T-helper 1 cell treated with Interleukin-12 subunit alpha and Interleukin-12 subunit beta and Interleukin-4 antibody, amounts not matched to agents 30 μg/mL and 1 μg/mL, for 36 hours (primary cell): ENCODE results near the gene ACTN2.

Source experiments
- H3K27ac Mint-ChIP-seq: one replicate; pipeline ENCODE4 v1.8.0; 2021; ENCODE audit warnings: mild to moderate bottlenecking, mixed read lengths
- H3K27me3 Mint-ChIP-seq: one replicate; pipeline ENCODE4 v1.8.0; 2021; ENCODE audit warnings: low read depth, mixed read lengths
- H3K36me3 Mint-ChIP-seq: one replicate; pipeline ENCODE4 v1.8.0; 2021; ENCODE audit warnings: low read depth, mixed read lengths
- H3K4me1 Mint-ChIP-seq: one replicate; pipeline ENCODE4 v1.8.0; 2021; ENCODE audit warnings: low read depth, mixed read lengths
- H3K4me3 Mint-ChIP-seq: one replicate; pipeline ENCODE4 v1.8.0; 2021; ENCODE audit warnings: mild to moderate bottlenecking, moderate library complexity, mixed read lengths
- H3K9me3 Mint-ChIP-seq: one replicate; pipeline ENCODE4 v1.8.0; 2021; ENCODE audit warnings: mixed read lengths

Gene ACTN2

DNA sequence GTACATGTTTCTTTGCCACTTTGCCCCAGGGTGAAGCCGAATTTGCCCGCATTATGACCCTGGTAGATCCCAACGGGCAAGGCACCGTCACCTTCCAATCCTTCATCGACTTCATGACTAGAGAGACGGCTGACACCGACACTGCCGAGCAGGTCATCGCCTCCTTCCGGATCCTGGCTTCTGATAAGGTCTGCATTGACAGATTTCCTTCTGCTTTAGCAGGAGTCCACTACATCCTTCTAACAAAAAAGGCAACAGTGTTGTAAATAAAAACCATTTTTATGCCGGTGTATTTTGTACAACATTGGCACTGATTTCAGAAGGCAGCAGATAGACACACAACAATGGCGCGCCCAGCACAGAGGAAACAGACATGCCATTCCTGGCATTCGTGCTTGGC, 74.7 kb downstream of the ACTN2 start:
- H3K4me3 Mint-ChIP-seq: no peak overlapping the region
- peaks cover 1% of the 10 kb centered on the region for H3K4me1 Mint-ChIP-seq
- H3K36me3 Mint-ChIP-seq: no peaks in the 10 kb centered on the region

DNA sequence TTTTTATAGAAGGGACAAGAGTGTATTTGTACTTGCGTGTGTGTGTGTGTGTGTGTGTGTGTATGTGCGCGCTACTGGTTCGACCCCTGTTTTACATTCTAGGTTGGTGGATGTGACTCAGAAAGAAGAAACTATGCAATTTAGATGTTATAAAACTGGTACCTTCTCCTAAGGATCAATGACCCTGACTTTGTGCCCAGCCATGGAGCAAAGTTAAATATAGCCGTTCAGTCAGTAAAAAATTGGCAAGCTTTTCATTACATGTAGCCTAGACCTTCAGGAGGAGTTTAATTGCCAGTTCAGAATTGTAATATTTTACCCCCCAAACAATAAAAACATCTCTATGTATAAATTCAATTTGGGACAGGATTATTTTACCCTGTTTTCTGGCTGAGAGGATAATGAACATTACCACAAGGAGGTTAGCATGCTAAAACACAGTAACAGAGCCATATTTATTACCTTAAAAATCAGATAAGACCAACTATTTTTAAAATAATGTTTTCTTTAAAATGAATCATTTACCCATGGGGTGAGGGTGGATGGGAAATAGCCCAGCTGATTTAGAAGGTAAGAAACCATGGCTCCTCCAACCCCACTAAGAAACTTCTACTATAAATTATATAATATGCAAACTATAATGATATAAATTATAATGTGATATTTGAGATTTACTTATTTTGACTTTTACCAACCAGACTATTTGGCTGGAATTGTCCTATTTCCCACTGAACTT, 75.3 kb downstream of the ACTN2 start:
- Mint-ChIP-seq H3K27ac (no peak overlapping the region), H3K9me3 (no peaks in the 10 kb centered on the region), H3K4me3 (no peak overlapping the region), H3K4me1 (peaks cover 1% of the 10 kb centered on the region), H3K27me3 (peaks cover 4% of the 10 kb centered on the region), H3K36me3 (no peaks in the 10 kb centered on the region)

More for the DNA sequence above, 74.7 kb downstream of the ACTN2 start:
- Mint-ChIP-seq H3K27me3 (peaks cover 4% of the 10 kb centered on the region), H3K9me3 (no peaks in the 10 kb centered on the region), H3K27ac (no peak overlapping the region)

DNA sequence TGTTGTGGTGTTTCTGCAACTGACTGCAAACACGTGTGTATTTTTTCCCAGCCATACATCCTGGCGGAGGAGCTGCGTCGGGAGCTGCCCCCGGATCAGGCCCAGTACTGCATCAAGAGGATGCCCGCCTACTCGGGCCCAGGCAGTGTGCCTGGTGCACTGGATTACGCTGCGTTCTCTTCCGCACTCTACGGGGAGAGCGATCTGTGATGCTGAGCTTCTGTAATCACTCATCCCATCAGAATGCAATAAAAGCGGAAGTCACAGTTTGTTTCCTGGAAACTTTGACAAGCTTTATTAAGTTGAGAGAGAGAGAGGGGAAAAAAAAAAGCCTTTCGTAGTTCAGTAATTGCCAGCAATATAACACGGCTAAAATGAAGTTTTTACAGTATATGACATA, 76.1 kb downstream of the ACTN2 start:
- H3K27me3 Mint-ChIP-seq: peaks cover 4% of the 10 kb centered on the region
- H3K36me3 Mint-ChIP-seq: no peaks in the 10 kb centered on the region
- no peaks in the 10 kb centered on the region for H3K9me3 Mint-ChIP-seq
- peak overlapping the region; percentile 5 for H3K4me3 Mint-ChIP-seq
- peaks cover 1% of the 10 kb centered on the region for H3K4me1 Mint-ChIP-seq
- no peak overlapping the region for H3K27ac Mint-ChIP-seq

- peaks cover 17% of the 10 kb centered on the region for H3K27me3 Mint-ChIP-seq
- no peak overlapping the region for H3K27ac Mint-ChIP-seq
- H3K4me3 Mint-ChIP-seq: no peak overlapping the region
- no peaks in the 10 kb centered on the region for H3K9me3 Mint-ChIP-seq
- no peaks in the 10 kb centered on the region for H3K36me3 Mint-ChIP-seq
- peaks cover 2% of the 10 kb centered on the region for H3K4me1 Mint-ChIP-seq
Measured at GRCh38 chr1:236765831-236766230, 79.5 kb downstream of the ACTN2 start.

GRCh38 chr1:236766506-236766905, 80.2 kb downstream of the ACTN2 start:
- Mint-ChIP-seq H3K9me3 (no peaks in the 10 kb centered on the region), H3K36me3 (no peaks in the 10 kb centered on the region), H3K4me1 (peaks cover 2% of the 10 kb centered on the region), H3K27me3 (peaks cover 17% of the 10 kb centered on the region), H3K27ac (no peak overlapping the region), H3K4me3 (no peak overlapping the region)

- H3K4me1 Mint-ChIP-seq: peaks cover 2% of the 10 kb centered on the region
- peaks cover 17% of the 10 kb centered on the region for H3K27me3 Mint-ChIP-seq
Measured at GRCh38 chr1:236767276-236767675, 81.0 kb downstream of the ACTN2 start.

GRCh38 chr1:236768601-236769000, 82.3 kb downstream of the ACTN2 start:
- H3K4me3 Mint-ChIP-seq: no peak overlapping the region
- peaks cover 17% of the 10 kb centered on the region for H3K27me3 Mint-ChIP-seq
- H3K27ac Mint-ChIP-seq: no peak overlapping the region
- H3K4me1 Mint-ChIP-seq: peaks cover 2% of the 10 kb centered on the region
- H3K36me3 Mint-ChIP-seq: no peaks in the 10 kb centered on the region
- H3K9me3 Mint-ChIP-seq: no peaks in the 10 kb centered on the region

More at GRCh38 chr1:236767276-236767675, 81.0 kb downstream of the ACTN2 start:
- H3K27ac Mint-ChIP-seq: no peak overlapping the region
- H3K36me3 Mint-ChIP-seq: no peaks in the 10 kb centered on the region
- no peak overlapping the region for H3K4me3 Mint-ChIP-seq
- no peaks in the 10 kb centered on the region for H3K9me3 Mint-ChIP-seq

GRCh38 chr1:236773919-236774318, 87.6 kb downstream of the ACTN2 start:
- Mint-ChIP-seq H3K9me3 (peaks cover 7% of the 10 kb centered on the region), H3K36me3 (no peaks in the 10 kb centered on the region), H3K4me1 (no peaks in the 10 kb centered on the region), H3K4me3 (no peak overlapping the region), H3K27ac (no peak overlapping the region), H3K27me3 (peaks cover 30% of the 10 kb centered on the region)

DNA sequence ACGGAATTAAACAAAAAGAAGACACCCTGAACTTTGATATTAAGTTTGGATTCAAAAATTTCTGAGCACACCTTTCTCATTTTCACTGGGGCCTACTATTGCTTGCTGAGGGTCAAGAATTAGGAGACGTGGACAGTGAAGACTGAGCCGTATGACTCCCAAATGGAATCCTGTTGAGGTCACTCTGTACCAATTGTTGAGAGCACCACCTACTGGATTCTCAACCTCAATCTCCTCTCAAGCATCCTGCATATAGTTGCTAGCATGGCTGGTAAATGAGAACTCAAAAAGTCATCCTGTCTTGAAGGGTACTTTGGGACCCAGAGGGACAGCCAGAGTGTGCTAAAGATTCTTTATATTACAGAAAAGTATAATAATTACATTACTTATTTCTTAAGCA, 88.6 kb downstream of the ACTN2 start:
- Mint-ChIP-seq H3K36me3 (no peaks in the 10 kb centered on the region), H3K4me1 (no peaks in the 10 kb centered on the region), H3K9me3 (peaks cover 12% of the 10 kb centered on the region), H3K27me3 (peaks cover 31% of the 10 kb centered on the region), H3K4me3 (no peak overlapping the region), H3K27ac (no peak overlapping the region)

DNA sequence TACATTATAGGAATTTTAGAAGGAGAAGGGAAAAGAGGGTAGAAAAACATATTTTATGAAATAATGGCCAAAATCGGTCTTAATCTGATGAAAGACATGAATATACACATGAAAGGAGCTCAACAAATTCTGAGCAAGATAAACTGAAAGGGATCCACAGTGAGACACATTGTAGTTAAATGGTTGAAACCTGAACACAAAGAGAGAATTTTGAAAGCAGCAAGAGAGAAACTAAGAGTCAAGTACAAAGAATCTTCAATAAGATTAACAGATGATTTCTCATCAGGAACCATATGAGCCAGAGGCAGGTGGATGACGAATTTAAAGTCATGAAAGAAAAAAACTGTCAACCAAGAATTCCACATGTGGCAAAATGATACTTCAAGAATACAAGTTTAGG, 93.0 kb downstream of the ACTN2 start:
- Mint-ChIP-seq H3K27me3 (peaks cover 41% of the 10 kb centered on the region), H3K36me3 (no peaks in the 10 kb centered on the region), H3K9me3 (peaks cover 12% of the 10 kb centered on the region), H3K4me1 (no peaks in the 10 kb centered on the region), H3K4me3 (no peak overlapping the region), H3K27ac (no peak overlapping the region)

- H3K4me3 Mint-ChIP-seq: no peak overlapping the region
- H3K36me3 Mint-ChIP-seq: no peaks in the 10 kb centered on the region
- H3K9me3 Mint-ChIP-seq: no peaks in the 10 kb centered on the region
- no peak overlapping the region for H3K27ac Mint-ChIP-seq
- H3K27me3 Mint-ChIP-seq: peaks cover 21% of the 10 kb centered on the region
- no peaks in the 10 kb centered on the region for H3K4me1 Mint-ChIP-seq
Measured at GRCh38 chr1:236785477-236785876, 99.2 kb downstream of the ACTN2 start.

GRCh38 chr1:236786453-236786852, 100.2 kb downstream of the ACTN2 start:
- peaks cover 17% of the 10 kb centered on the region for H3K27me3 Mint-ChIP-seq
- no peak overlapping the region for H3K4me3 Mint-ChIP-seq
- no peaks in the 10 kb centered on the region for H3K36me3 Mint-ChIP-seq
- H3K4me1 Mint-ChIP-seq: no peaks in the 10 kb centered on the region
- no peak overlapping the region for H3K27ac Mint-ChIP-seq
- no peaks in the 10 kb centered on the region for H3K9me3 Mint-ChIP-seq

DNA sequence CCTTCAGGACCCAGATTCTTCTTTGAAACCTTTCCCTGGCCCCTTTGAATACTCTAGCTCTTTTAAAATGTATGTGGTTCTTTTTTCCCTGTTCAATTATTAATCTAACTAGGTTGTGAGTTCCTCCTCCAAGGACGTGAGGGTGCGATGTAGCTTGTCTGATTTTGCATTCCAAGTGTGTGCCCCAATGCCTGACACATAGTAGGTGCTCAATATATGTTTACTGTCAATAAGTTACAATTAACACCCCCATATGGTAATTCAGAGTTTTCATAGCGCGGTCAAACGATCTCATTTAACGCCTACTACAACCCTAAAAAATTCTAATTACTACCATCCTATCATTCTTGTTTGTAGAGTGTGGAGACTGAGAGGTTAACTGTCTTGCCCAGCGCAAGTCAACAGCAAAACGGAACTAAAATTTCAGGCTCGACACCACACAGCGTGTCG, 108.3 kb downstream of the ACTN2 start:
- H3K4me3 Mint-ChIP-seq: peak overlapping the region; percentile 93
- peaks cover 19% of the 10 kb centered on the region for H3K4me1 Mint-ChIP-seq
- H3K9me3 Mint-ChIP-seq: no peaks in the 10 kb centered on the region
- H3K36me3 Mint-ChIP-seq: no peaks in the 10 kb centered on the region
- peak overlapping the region; percentile 99 for H3K27ac Mint-ChIP-seq
- H3K27me3 Mint-ChIP-seq: peaks cover 8% of the 10 kb centered on the region

DNA sequence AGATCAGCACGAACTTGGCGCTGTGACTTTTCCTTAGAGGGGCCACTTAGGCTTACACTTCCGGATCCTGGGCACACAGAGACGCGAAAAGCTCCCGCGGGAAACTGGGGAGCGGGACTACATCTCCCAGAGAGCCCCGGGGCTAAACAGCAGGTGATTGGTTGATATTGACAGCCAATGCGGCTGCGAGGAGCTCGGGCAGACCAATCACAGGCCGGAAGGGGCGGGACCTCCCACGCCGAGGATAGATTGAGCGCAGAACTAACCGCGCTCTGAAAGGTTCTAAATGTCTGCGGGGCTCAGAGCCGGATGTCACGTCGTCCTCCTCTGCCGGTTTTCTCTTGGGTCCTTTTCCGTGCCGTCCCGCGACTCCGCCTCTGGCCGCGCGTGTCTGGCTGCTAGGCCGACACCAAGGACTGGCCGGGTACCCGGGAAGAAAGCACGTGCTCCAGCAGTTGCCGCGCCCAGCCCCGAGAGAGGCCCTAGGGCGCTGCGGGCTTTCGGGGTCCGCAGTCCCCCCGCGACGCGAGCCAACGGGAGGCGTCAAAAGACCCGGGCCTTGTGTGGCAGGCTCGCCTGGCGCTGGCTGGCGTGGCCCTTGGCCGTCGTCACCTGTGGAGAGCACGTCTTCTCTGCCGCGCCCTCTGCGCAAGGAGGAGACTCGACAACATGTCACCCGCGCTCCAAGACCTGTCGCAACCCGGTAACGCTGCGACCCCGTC, 108.9 kb downstream of the ACTN2 start, which contains the start of gene MTR:
Gene MTR, plus strand, starts transcription at position 258 of the 722 bp plus-strand sequence. Its CDS starts 412 bp downstream, at position 670.
- Mint-ChIP-seq H3K36me3 (peaks cover 3% of the 10 kb centered on the region), H3K4me1 (peaks cover 23% of the 10 kb centered on the region), H3K4me3 (peak within 1 kb of the TSS; percentile 93), H3K9me3 (no peaks in the 10 kb centered on the region), H3K27me3 (peaks cover 6% of the 10 kb centered on the region), H3K27ac (peak within 1 kb of the TSS; percentile 99)
